H1 (cell line): ENCODE data around the gene APOL4. TPM values are rescaled to one million over a fixed set of nuclear protein-coding genes. Genes with fewer than 3 reads are reported as not detected.

ENCODE experiments used
- CTCF ChIA-PET: fragments of 300-600 bp; sonication (Branson Sonifier 250); formaldehyde crosslinking; loops from one replicate; lab custom pipeline; 2021; ENCODE audit not compliant: partially characterized antibody; lab: Charles Lee
- POLR2A ChIA-PET: fragments of 300-600 bp; sonication (Branson Sonifier 250); formaldehyde crosslinking; loops from one replicate; lab custom pipeline; 2021; ENCODE audit warnings: inconsistent platforms; ENCODE audit not compliant: partially characterized antibody; lab: Charles Lee
- DNase-seq, 2 experiments: peaks; one replicate each; pipeline versions ENCODE4 v3.0.0 to v3.0.0-alpha.2; 2010 to 2022; ENCODE audit warnings: low spot score in 2 of 2, low read depth in 1 of 2, mixed read lengths in 1 of 2
- FAIRE-seq: peaks from 2 replicates; lab custom pipeline; 2011; peaks lifted over from hg19 to GRCh38; lab: Jason Lieb, UNC
- H2AFZ ChIP-seq: 2 replicates; pipeline ENCODE4 v1.8.1; 2012; ENCODE audit warnings: low read length, inconsistent platforms
- H2AK5ac ChIP-seq: 2 replicates; pipeline ENCODE4 v1.6.1; 2013; ENCODE audit warnings: low read depth, low read length
- H2BK120ac ChIP-seq: replicated peaks from 2 replicates; pipeline ENCODE3; 2013; ENCODE audit warnings: low read depth, low read length, inconsistent platforms
- H2BK12ac ChIP-seq: 2 replicates; pipeline ENCODE4 v1.6.1; 2013; ENCODE audit warnings: low read depth, low read length
- H2BK15ac ChIP-seq: 2 replicates; pipeline ENCODE4 v1.6.1; 2013; ENCODE audit warnings: low read length
- H2BK20ac ChIP-seq: 2 replicates; pipeline ENCODE4 v1.6.1; 2013; ENCODE audit warnings: low read length
- H2BK5ac ChIP-seq: 2 replicates; pipeline ENCODE4 v1.6.1; 2013; ENCODE audit warnings: low read depth, low read length
- H3K14ac ChIP-seq: 2 replicates; pipeline ENCODE4 v1.6.1; 2013; ENCODE audit warnings: inconsistent platforms; ENCODE audit not compliant: insufficient read length
- H3K18ac ChIP-seq: 2 replicates; pipeline ENCODE4 v1.6.1; 2013; ENCODE audit warnings: low read length; ENCODE audit errors: extremely low read depth
- H3K23ac ChIP-seq: 2 replicates; pipeline ENCODE4 v1.6.1; 2013; ENCODE audit warnings: inconsistent platforms; ENCODE audit not compliant: insufficient read length
- H3K23me2 ChIP-seq: 2 replicates; pipeline ENCODE4 v1.6.1; 2013; ENCODE audit warnings: low read depth, low read length
- H3K27ac ChIP-seq: 2 replicates; pipeline ENCODE4 v1.6.1; 2011; ENCODE audit warnings: low read depth, low read length, inconsistent platforms
- H3K27me3 ChIP-seq, 4 experiments: replicated peaks in 1 of 4; 1 replicate in 1 of 4; 2 replicates in 3 of 4; pipeline versions ENCODE4 v1.6.1 to v1.8.1; 2011 to 2013; ENCODE audit warnings: low read length in 3 of 4, mild to moderate bottlenecking in 3 of 4, inconsistent platforms in 2 of 4, mixed read lengths in 2 of 4, moderate library complexity in 1 of 4; ENCODE audit not compliant: control insufficient read depth in 3 of 4, insufficient read depth in 3 of 4; ENCODE audit errors: extremely low read depth in 1 of 4
- H3K36me3 ChIP-seq, 4 experiments: 2 replicates each; pipeline versions ENCODE4 v1.6.1 to v1.8.1; 2011 to 2013; ENCODE audit warnings: mild to moderate bottlenecking in 4 of 4, low read length in 3 of 4, moderate library complexity in 2 of 4, control low read depth in 1 of 4, inconsistent platforms in 1 of 4; ENCODE audit not compliant: insufficient read depth in 4 of 4, control insufficient read depth in 2 of 4
- H3K4ac ChIP-seq: replicated peaks from 2 replicates; pipeline ENCODE3; 2013; ENCODE audit warnings: low read length, low read depth, mixed read lengths, inconsistent platforms; ENCODE audit not compliant: insufficient read length
- H3K4me1 ChIP-seq, 4 experiments: replicated peaks in 1 of 4; 1 replicate in 1 of 4; 2 replicates in 3 of 4; pipeline versions ENCODE4 v1.6.1 to v1.8.1; 2011 to 2013; ENCODE audit warnings: low read length in 3 of 4, inconsistent platforms in 2 of 4, mixed read lengths in 1 of 4; ENCODE audit not compliant: insufficient read depth in 4 of 4, control insufficient read depth in 3 of 4
- H3K4me2 ChIP-seq, 2 experiments: 2 replicates each; pipeline versions ENCODE4 v1.6.1 to v1.8.1; 2011 to 2013; ENCODE audit warnings: low read depth in 2 of 2, low read length in 2 of 2, control low read depth in 1 of 2, inconsistent platforms in 1 of 2, mild to moderate bottlenecking in 1 of 2; ENCODE audit not compliant: insufficient read depth in 1 of 2
- H3K4me3 ChIP-seq, 4 experiments: fragments of 200-600, 300-600 bp in 1 of 4; sonication (generic), shearing (Covaris generic), sonication (Bioruptor Twin) in 1 of 4; 2 replicates each; pipeline versions ENCODE4 v1.5.1 to v1.8.1; 2011 to 2016; ENCODE audit warnings: low read length in 4 of 4, low read depth in 3 of 4, control low read depth in 2 of 4, inconsistent platforms in 2 of 4, mild to moderate bottlenecking in 2 of 4, mixed read lengths in 1 of 4, moderate library complexity in 1 of 4; ENCODE audit not compliant: insufficient read depth in 2 of 4; ENCODE audit errors: extremely low read depth in 1 of 4
- H3K56ac ChIP-seq: replicated peaks from 2 replicates; pipeline ENCODE3; 2013; ENCODE audit warnings: low read depth, mild to moderate bottlenecking, mixed read lengths, low read length, inconsistent platforms; ENCODE audit not compliant: insufficient read length
- H3K79me1 ChIP-seq: 2 replicates; pipeline ENCODE4 v1.6.1; 2013; ENCODE audit warnings: low read depth, low read length, control low read depth
- H3K79me2 ChIP-seq, 2 experiments: 2 replicates each; pipeline versions ENCODE4 v1.6.1 to v1.8.1; 2012 to 2013; ENCODE audit warnings: low read length in 2 of 2, mild to moderate bottlenecking in 2 of 2, inconsistent platforms in 1 of 2; ENCODE audit not compliant: insufficient read depth in 2 of 2, control insufficient read depth in 1 of 2
- H3K9ac ChIP-seq, 4 experiments: replicated peaks in 1 of 4; 1 replicate in 1 of 4; 2 replicates in 3 of 4; pipeline versions ENCODE4 v1.6.1 to v1.8.1; 2011 to 2013; ENCODE audit warnings: low read depth in 3 of 4, low read length in 3 of 4, control low read depth in 2 of 4, mild to moderate bottlenecking in 2 of 4, moderate library complexity in 2 of 4, inconsistent platforms in 1 of 4; ENCODE audit errors: extremely low read depth in 1 of 4
- H3K9me3 ChIP-seq, 2 experiments: 2 replicates each; pipeline versions ENCODE4 v1.6.1 to v1.8.1; 2012 to 2013; ENCODE audit warnings: mild to moderate bottlenecking in 2 of 2, moderate library complexity in 2 of 2, control low read depth in 1 of 2, inconsistent platforms in 1 of 2, low read depth in 1 of 2, low read length in 1 of 2, mixed read lengths in 1 of 2; ENCODE audit not compliant: insufficient read depth in 2 of 2
- H4K20me1 ChIP-seq, 2 experiments: replicated peaks in 1 of 2; 2 replicates each; pipeline versions ENCODE3 to v1.8.1; 2011 to 2013; ENCODE audit warnings: inconsistent platforms in 2 of 2, low read length in 2 of 2, mild to moderate bottlenecking in 1 of 2; ENCODE audit not compliant: insufficient read depth in 2 of 2, control insufficient read depth in 1 of 2
- H4K5ac ChIP-seq: 2 replicates; pipeline ENCODE4 v1.6.1; 2013; ENCODE audit warnings: low read length, low read depth, mixed read lengths, inconsistent platforms; ENCODE audit not compliant: insufficient read length
- H4K8ac ChIP-seq: 2 replicates; pipeline ENCODE4 v1.8.0; 2013; ENCODE audit warnings: mild to moderate bottlenecking, moderate library complexity, low read length, inconsistent platforms; ENCODE audit not compliant: insufficient read depth; ENCODE audit errors: extremely low read depth
- H4K91ac ChIP-seq: replicated peaks from 2 replicates; pipeline ENCODE3; 2013; ENCODE audit warnings: low read length, mixed read lengths, inconsistent platforms; ENCODE audit not compliant: insufficient read length
- CHD1 ChIP-seq: IDR thresholded peaks from 2 replicates; pipeline ENCODE4 v1.6.1; 2012; ENCODE audit warnings: low read depth, low read length, improper control_type of control experiment
- TCF12 ChIP-seq: IDR thresholded peaks from 2 replicates; pipeline ENCODE4 v1.6.1; 2011; ENCODE audit warnings: low read depth, mild to moderate bottlenecking, low read length
- WGBS, 2 experiments: shearing (Covaris generic) in 1 of 2; methylation state at CpG; one replicate each; pipeline versions ENCODE4 v1.1.6 to v1.1.7; 2013 to 2015; ENCODE audit warnings: low lambda C conversion rate in 2 of 2, mixed read lengths in 2 of 2, inconsistent platforms in 1 of 2, low coverage in 1 of 2, missing lambda C conversion rate in 1 of 2; ENCODE audit not compliant: insufficient replicate concordance in 2 of 2, insufficient coverage in 1 of 2, insufficient read length in 1 of 2; ENCODE audit errors: extremely low coverage in 1 of 2, missing lambda C conversion rate in 1 of 2; 5-methylcytosine and 5-hydroxymethylcytosine counted together
- polyA plus RNA-seq, 7 experiments: library from polyadenylated mRNA; depleted of rRNA in 3 of 7; stranded (reverse) in 5 of 7; unstranded in 2 of 7; fragments of >200 nt in 5 of 7; fragments of 200-250 nt in 2 of 7; gene quantifications; 1 replicate in 5 of 7; 2 replicates in 1 of 7; 4 replicates in 1 of 7; pipeline versions ENCODE4 v1.2.1 to v1.2.3, GENCODE V29; 2011 to 2013; ENCODE audit warnings: missing spikeins in 2 of 7, mixed read lengths in 2 of 7
- total RNA-seq: library from RNA; stranded (reverse); fragmentation: NEBNext Ultra II Directional; extraction: Animal tissue kit (Norgen Biotek cat#: 25700); gene quantifications from 2 replicates; pipeline ENCODE4 v1.2.1, GENCODE V29; 2021

APOL4 gene
- total and polyA plus RNA-seq, 2 of the 8 experiments (the other 6 are each of a cell fraction or from before 2014, with no cell fraction given): 0.02 TPM; not detected in 1

DNA sequence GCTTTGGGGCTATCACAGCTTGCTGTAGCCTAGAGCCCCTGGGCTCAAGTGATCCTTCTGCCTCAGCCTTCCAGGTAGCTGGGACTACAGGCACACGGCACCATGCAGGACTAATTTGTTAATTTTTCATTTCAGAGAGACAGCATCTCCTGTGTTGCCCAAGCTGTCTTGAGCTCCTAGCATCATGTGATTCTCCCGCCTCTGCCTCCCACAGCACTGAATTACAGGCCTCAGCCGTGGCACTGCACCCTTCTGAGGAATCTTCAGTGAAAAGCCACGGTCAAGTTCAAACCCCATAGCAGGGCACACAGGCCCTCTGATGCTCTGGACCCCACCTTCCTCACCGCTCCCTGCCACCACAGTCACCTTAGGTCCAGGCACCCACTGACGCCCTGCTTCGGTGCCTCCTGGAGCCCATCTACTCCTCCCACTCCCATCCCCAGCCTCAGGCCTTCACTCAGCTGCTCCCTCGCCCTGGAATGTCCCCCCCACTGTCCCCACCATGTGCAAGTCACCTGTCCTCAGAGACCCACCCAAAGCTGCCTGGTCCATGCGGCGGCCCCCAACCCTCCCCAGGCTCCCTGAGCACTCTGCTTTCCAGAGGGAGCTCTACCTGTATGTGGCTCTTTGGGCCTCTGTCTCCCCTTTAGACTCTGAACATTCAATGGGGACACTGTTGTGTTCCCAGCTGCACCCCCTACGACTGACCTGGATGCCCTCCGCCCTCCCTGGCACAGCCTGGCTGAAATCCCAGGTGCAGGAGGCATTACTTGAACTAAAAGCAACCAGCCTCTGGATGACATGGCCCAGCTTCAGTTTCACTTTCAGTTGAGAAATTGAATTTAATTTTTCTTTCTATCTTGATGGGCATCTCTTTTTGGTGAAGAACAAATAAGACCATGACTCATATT is 36.1 kb upstream of the APOL4 start:
- H2BK120ac ChIP-seq: no peak overlapping the region
- H2BK15ac ChIP-seq: no peak overlapping the region
- no peak overlapping the region for H3K4ac ChIP-seq
- 0 out of 2 replicates have a peak overlapping the region, but pooled peaks have one; percentile 15 for H2AK5ac ChIP-seq
- no peaks in the 10 kb centered on the region for H3K79me1 ChIP-seq
- TF ChIP-seq TCF12 (no peak), CHD1 (no peak)
- TF ChIP-seq, all 59 proteins: peak for 0
- Histone ChIP-seq H2BK20ac (no peak overlapping the region), H3K56ac (no peak overlapping the region), H3K18ac (no peak overlapping the region), H4K8ac (no peak overlapping the region; the same call in none of the 2 replicates), H2AFZ (no peak overlapping the region), H3K23me2 (peaks cover 3% of the 10 kb centered on the region), H3K27me3 (no peaks in the 10 kb centered on the region), H3K9me3 (no peaks in the 10 kb centered on the region), H4K91ac (no peak overlapping the region), H3K4me3 (no peak overlapping the region), H3K27ac (no peak overlapping the region), H2BK5ac (no peak overlapping the region), H2BK12ac (no peak overlapping the region), H3K9ac (no peak overlapping the region), H3K4me1 (peaks cover 0 to 14% (median 9%) of the 10 kb centered on the region in 4 experiments; a peak in 6 of 7 replicates), H3K79me2 (peaks cover 0 to 5% of the 10 kb centered on the region in 2 experiments; a peak in 1 of 4 replicates), H4K5ac (no peak overlapping the region), H3K4me2 (peak overlapping the region in 1 of 2 experiments; percentile 23; a peak in 3 of 4 replicates), H3K14ac (no peak overlapping the region), H4K20me1 (no peaks in the 10 kb centered on the region), H3K36me3 (no peaks in the 10 kb centered on the region), H3K23ac (no peak overlapping the region)
- no peak for DNase-seq
- CTCF ChIA-PET: interaction anchor here (0.7 to 5.0 kb wide), 16 partner anchors 9 to 63 kb away, joined by 3 to 30 read pairs (median 8); partner anchors contain the start of genes APOL1 and APOL4
- no peak for FAIRE-seq
- POLR2A ChIA-PET: interaction anchor here (0.6 to 1.9 kb wide), 5 partner anchors 10 to 244 kb away, joined by 3 to 5 read pairs (median 3); partner anchors contain the start of gene TXN2
- WGBS, 2 experiments: 95% methylated on average over 12 of the region's 12 CpGs; no CpG with 5 or more reads in 1 of the 2 experiments
